PC-9 (cell line): ENCODE measurements around the gene TXNDC5. TPM values are rescaled to one million over a fixed set of nuclear protein-coding genes. Genes with fewer than 3 reads are reported as not detected.
"Not testable (repeated sequence)": the region's sequence is repeated elsewhere in the genome, so short reads cannot be mapped to it uniquely, and the experiment has no call there.

ENCODE experiments used
- BruUV-seq: library from RNA; stranded (reverse); fragments of 400-500 nt; replicated peaks from 2 replicates; lab custom pipeline; 2021; lab: Mats Ljungman, UMichigan
- CTCF ChIA-PET: fragments of 300-600 bp; sonication (Branson Sonifier 250); formaldehyde crosslinking; loops from one replicate; lab custom pipeline; 2022; ENCODE audit warnings: antibody characterized with exemption; lab: Charles Lee
- POLR2A ChIA-PET: fragments of 300-600 bp; sonication (Branson Sonifier 250); formaldehyde crosslinking; loops from one replicate; lab custom pipeline; 2022; ENCODE audit warnings: antibody characterized with exemption; ENCODE audit not compliant: unreplicated experiment; lab: Charles Lee
- DNase-seq, 2 experiments: peaks; one replicate each; pipeline versions ENCODE4 v3.0.0 to v3.0.0-alpha.2; 2015 to 2022; ENCODE audit warnings: mixed read lengths in 1 of 2
- H2AFZ ChIP-seq: fragments of 200-600 bp; sonication (generic); 2 replicates; pipeline ENCODE4 v1.8.1; 2017; ENCODE audit warnings: antibody characterized with exemption
- H3F3A ChIP-seq: fragments of 200-600 bp; sonication (generic); 2 replicates; pipeline ENCODE4 v1.8.1; 2017; ENCODE audit warnings: antibody characterized with exemption, mild to moderate bottlenecking, low read depth; ENCODE audit not compliant: insufficient read depth
- H3K27ac ChIP-seq: fragments of 200-600 bp; sonication (generic); 2 replicates; pipeline ENCODE4 v1.6.1; 2016; ENCODE audit warnings: mixed run types
- H3K27me3 ChIP-seq: fragments of 200-600 bp; sonication (generic); 2 replicates; pipeline ENCODE4 v1.6.1; 2016; ENCODE audit warnings: low read depth, mixed run types; ENCODE audit not compliant: insufficient read depth
- H3K36me3 ChIP-seq: fragments of 200-600 bp; sonication (generic); 2 replicates; pipeline ENCODE4 v1.6.1; 2016; ENCODE audit warnings: low read depth, mixed run types
- H3K4me1 ChIP-seq: fragments of 200-600 bp; sonication (generic); replicated peaks from 2 replicates; pipeline ENCODE4 v1.6.1; 2016; ENCODE audit warnings: mixed run types; ENCODE audit not compliant: insufficient read depth
- H3K4me2 ChIP-seq: fragments of 200-600 bp; sonication (generic); 2 replicates; pipeline ENCODE4 v1.6.1; 2017; ENCODE audit warnings: mixed run types
- H3K4me3 ChIP-seq: fragments of 200-600 bp; sonication (generic); 2 replicates; pipeline ENCODE4 v1.6.1; 2016; ENCODE audit warnings: mixed run types
- H3K79me2 ChIP-seq: fragments of 200-600 bp; sonication (generic); 2 replicates; pipeline ENCODE4 v1.6.1; 2017; ENCODE audit warnings: low read depth, mixed run types
- H3K9me2 ChIP-seq: fragments of 200-600 bp; sonication (generic); 2 replicates; pipeline ENCODE4 v1.8.1; 2017; ENCODE audit warnings: mild to moderate bottlenecking; ENCODE audit not compliant: insufficient read depth
- H3K9me3 ChIP-seq: fragments of 200-600 bp; sonication (generic); 2 replicates; pipeline ENCODE4 v1.8.1; 2016; ENCODE audit warnings: low read depth; ENCODE audit not compliant: insufficient read depth
- H4K20me1 ChIP-seq: fragments of 200-600 bp; sonication (generic); 2 replicates; pipeline ENCODE4 v1.8.1; 2017; ENCODE audit not compliant: insufficient read depth
- EZH2 ChIP-seq: fragments of 200-600 bp; sonication (generic); IDR thresholded peaks from 2 replicates; pipeline ENCODE4 v1.8.0; 2017; ENCODE audit warnings: antibody characterized with exemption, low read depth
- intact Hi-C: fragments of 100-400 bp; cut with micrococcal nuclease; formaldehyde crosslinking; loops from one replicate; pipeline ENCODE4 v1.10.0; 2022; ENCODE audit not compliant: unreplicated experiment
- total RNA-seq: library from RNA; stranded (reverse); gene quantifications from 2 replicates; pipeline ENCODE4 v1.2.3, GENCODE V29; 2021
- TF ChIP-seq, protein P1 (sequence below): fragments of 200-600 bp; sonication (generic); conservative IDR thresholded peaks from 2 replicates; pipeline ENCODE4 v1.6.1; 2017; ENCODE audit warnings: mixed run types, antibody characterized with exemption, mild to moderate bottlenecking, moderate library complexity

TXNDC5 gene
- total RNA-seq, 1 experiment from 2014 or later = 74.8 TPM

DNA sequence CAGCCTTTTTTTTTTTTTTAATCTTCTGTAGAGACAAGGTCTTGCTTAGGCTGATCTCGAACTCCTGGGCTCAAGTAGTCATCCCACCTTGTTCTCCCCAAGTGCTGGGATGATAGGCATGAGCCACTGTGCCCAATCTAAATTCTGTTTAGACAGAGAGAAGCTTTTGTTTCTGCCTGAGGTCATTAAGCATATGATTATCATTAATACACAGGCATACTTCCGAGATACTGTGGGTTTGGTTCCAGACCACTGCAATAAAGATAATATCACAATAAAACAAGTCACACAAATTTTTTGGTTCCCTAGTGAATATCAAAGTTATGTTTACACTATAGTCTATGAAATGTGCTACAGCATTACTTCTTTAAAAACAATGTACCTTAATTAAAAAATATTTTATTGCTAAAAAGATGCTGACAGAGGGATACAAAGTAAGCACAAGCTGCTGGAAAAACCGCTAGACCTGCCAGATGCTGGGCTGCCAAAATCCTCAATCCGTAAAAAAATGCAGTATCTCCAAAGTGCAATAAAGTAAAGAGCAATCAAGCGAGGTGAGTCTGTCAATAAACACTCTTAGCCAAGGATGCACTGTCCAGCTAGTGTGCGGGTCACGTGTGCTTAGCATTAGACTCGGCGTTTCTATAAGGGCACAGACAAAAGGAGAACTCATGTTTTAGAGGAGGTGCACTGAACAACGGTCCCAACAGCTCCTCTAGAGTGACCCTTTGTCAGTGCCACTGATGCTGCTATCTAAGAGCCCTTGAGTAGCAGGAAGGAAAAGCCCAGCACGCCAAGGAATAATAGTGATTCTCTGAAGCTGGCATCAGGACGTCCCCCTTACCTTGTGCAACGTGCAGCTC, 16.1 kb downstream of the TXNDC5 start:
- Histone ChIP-seq H3K4me1 (no peaks in the 10 kb centered on the region), H3F3A (no peaks in the 10 kb centered on the region), H3K4me2 (no peak overlapping the region), H3K79me2 (no peaks in the 10 kb centered on the region), H4K20me1 (no peaks in the 10 kb centered on the region), H3K27me3 (no peaks in the 10 kb centered on the region), H3K4me3 (no peak overlapping the region), H3K9me3 (no peaks in the 10 kb centered on the region), H3K9me2 (no peaks in the 10 kb centered on the region), H3K36me3 (peaks cover 9% of the 10 kb centered on the region; the same call in 1 of the 2 replicates), H2AFZ (no peak overlapping the region), H3K27ac (no peak overlapping the region)
- ChIA-PET POLR2A (no interaction called here), CTCF (no interaction called here)
- TF ChIP-seq, protein P1, sequence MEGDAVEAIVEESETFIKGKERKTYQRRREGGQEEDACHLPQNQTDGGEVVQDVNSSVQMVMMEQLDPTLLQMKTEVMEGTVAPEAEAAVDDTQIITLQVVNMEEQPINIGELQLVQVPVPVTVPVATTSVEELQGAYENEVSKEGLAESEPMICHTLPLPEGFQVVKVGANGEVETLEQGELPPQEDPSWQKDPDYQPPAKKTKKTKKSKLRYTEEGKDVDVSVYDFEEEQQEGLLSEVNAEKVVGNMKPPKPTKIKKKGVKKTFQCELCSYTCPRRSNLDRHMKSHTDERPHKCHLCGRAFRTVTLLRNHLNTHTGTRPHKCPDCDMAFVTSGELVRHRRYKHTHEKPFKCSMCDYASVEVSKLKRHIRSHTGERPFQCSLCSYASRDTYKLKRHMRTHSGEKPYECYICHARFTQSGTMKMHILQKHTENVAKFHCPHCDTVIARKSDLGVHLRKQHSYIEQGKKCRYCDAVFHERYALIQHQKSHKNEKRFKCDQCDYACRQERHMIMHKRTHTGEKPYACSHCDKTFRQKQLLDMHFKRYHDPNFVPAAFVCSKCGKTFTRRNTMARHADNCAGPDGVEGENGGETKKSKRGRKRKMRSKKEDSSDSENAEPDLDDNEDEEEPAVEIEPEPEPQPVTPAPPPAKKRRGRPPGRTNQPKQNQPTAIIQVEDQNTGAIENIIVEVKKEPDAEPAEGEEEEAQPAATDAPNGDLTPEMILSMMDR = no peak
- TF ChIP-seq EZH2 = no peak
- DNase-seq = no peak
- no TSS peak for BruUV-seq
- intact Hi-C loops = loop anchor here (5.0 kb wide), 1 partner anchor 163 kb away; no protein-coding TSS in a partner anchor

DNA sequence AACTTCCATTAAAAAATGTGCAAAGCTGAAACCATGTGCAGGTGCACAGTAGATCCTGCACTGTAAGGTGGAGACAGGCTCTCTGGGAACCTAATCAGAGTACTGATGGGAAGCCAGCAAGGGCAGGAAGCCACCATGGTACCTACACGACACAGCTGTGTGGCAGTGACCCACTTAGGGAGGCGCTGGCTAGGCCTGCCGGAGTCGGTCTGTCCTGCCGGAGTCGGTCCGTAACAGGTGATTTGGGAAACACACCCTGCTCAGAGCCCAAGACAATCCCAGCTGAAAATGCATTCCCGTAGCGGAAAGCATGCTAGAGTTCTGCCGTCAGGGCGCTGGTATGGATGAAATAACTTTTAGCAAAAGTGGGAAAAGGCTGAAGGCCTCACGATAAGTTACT, 17.2 kb downstream of the TXNDC5 start:
- Histone ChIP-seq H3K4me1 (no peaks in the 10 kb centered on the region), H3K27me3 (no peaks in the 10 kb centered on the region), H3F3A (no peaks in the 10 kb centered on the region), H3K27ac (no peak overlapping the region), H3K36me3 (peaks cover 13% of the 10 kb centered on the region), H3K4me2 (no peak overlapping the region), H3K79me2 (no peaks in the 10 kb centered on the region), H4K20me1 (no peaks in the 10 kb centered on the region), H3K9me3 (no peaks in the 10 kb centered on the region), H3K4me3 (no peak overlapping the region), H3K9me2 (no peaks in the 10 kb centered on the region), H2AFZ (no peak overlapping the region)
- POLR2A ChIA-PET = no interaction called here
- no peak for DNase-seq
- TF ChIP-seq, protein P1 = no peak
- no peak for TF ChIP-seq EZH2
- BruUV-seq = no TSS peak
- CTCF ChIA-PET = interaction anchor here (0.6 kb wide), 1 partner anchor 69 kb away, joined by 3 read pairs; no protein-coding TSS in a partner anchor
- intact Hi-C loops = no loop called here

DNA sequence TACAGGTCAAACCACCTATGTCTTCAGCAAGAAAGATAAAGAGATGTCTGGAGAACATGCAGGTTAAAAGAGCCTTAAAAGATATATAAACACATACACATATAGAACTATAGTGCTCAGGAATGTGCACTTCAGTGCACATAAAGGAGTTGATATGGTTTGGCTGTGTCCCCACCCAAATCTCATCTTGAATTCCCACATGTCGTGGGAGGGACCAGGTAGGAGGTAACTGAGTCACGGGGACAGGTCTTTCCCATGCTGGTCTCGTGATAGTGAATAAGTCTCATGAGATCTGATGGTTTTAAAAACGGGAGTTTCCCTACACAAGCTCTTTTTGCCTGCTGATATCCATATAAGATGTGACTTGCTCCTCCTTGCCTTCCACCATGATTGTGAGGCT, 18.2 kb downstream of the TXNDC5 start:
- H3K4me1 ChIP-seq, H3K27me3 ChIP-seq, POLR2A ChIA-PET, H3K9me3 ChIP-seq, BruUV-seq, intact Hi-C loops, H2AFZ ChIP-seq, H4K20me1 ChIP-seq, DNase-seq, H3K4me3 ChIP-seq, H3K9me2 ChIP-seq, CTCF ChIA-PET, H3F3A ChIP-seq, H3K79me2 ChIP-seq, H3K27ac ChIP-seq, H3K4me2 ChIP-seq: not testable (repeated sequence)
- H3K36me3 ChIP-seq = peaks cover 13% of the 10 kb centered on the region
